NCI-H1105 (cell line): ENCODE measurements around the gene MIOX.

ENCODE experiments used
- DNase-seq: peaks from one replicate; lab custom pipeline; 2025; lab: John Stamatoyannopoulos, UW

The MIOX gene

DNA sequence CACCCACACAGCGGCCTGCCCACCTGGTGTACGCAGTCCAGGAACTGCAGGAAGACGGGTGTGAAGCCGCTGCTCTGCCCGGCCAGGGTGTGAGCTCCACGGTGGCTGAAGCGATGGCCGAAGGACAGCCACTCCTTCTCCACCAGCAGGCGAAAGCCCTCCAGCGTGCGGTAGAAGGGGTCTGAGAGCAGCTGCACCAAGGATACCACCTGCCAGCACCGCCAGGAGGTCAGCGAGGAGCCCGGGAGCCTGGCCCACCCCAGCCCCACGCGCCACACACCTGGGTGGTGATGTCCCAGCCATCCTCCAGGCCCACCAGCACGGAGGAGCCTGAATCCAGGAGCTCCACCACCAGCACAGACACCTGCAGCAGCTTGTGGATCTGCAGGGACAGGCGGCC, 31.5 kb upstream of the MIOX start:
- DNase-seq = no peak

- DNase-seq = no peak
Measured at GRCh38 chr22:50456026-50456425, 30.6 kb upstream of the MIOX start.

GRCh38 chr22:50456466-50457234, 30.0 kb upstream of the MIOX start:
- DNase-seq = no peak

DNA sequence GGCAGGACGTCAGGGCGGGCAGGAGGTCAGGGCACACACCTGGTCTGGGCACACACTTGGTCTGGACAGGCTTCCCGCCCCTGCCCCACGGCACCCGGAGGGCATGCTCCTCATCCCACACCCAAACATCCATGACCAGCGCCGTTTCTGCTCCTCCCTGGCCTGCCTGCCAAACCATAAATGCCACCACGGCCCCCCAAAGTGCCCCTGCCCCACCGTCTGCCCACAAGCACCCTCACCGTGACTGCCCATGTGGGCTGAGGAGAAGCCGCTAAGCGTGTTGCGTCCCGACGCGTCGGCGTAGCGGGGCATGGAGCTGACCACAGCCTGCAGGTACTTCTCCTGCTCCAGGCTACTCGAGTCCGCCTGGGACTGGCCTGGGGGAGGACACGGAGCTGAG, 27.6 kb upstream of the MIOX start:
- no peak for DNase-seq

DNA sequence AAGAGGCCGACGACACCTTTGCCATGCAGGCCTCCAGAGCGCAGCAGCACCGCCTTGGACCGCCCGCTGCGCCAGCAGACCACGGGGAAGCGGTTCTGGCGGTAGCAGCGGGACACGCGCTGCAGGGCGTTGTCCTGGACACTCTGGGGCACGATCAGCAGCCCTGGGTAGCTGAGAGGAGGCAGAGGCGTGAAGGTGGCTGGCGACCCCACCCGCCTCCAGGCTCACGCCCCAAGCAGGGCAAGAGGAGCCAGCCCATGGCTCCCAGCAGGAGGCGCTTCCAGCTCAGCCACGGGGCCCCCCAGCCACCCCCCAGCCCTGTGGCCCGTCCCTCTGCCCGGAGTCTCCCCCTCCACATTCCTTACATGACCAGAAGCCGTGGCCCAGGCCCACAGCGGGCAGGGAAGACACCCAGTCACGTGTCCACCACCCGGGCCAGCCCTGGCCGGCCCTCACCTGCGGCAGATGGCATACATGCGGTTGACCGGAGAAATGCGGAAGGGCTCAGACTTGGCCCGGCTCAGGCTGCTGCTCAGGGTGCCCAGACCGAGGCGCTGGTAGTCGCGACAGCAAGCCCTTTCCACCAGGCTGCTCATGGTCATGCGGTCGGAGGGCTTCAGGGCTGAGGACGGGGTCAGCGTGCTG, 27.0 kb upstream of the MIOX start:
- no peak for DNase-seq

GRCh38 chr22:50460938-50461337, 25.7 kb upstream of the MIOX start:
- DNase-seq = no peak

- DNase-seq = no peak
Measured at GRCh38 chr22:50461536-50461935, 25.1 kb upstream of the MIOX start.

- DNase-seq = no peak
Measured at GRCh38 chr22:50461979-50462540, 24.6 kb upstream of the MIOX start.

DNA sequence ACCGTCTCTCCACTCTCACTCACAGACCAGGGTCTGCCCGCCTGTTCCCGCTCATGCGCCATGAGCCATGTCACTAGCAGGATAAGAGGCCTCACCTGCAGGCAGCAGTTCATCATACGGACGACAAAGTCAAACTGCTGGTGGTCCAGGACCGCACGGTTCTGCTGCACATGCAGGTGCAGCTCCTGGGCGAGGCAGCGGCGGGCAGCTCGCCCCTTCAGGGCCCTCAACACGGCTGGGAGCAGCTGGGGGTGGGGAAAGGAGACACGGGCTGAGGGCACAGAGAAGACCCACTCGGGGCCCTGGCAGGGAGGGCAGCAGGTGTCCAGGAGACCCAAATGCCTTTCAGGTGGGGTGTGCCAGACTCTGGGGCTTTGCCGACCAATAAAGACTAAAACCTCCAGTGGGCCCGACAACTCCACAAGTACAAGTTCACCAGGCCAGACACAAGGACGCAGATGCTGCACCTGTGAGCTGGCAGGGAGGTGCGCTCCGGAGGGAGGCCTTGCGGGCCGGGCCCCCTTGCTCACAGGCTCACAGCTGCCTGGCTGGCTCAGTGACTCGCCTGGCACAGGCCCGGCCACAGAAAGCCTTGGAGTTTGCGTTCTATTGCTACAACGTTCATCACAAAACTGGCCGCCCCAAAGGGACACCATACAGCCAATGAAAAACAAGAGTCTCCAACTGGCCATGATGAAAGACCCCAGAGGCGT, 23.3 kb upstream of the MIOX start:
- no peak for DNase-seq

GRCh38 chr22:50464451-50464850, 22.2 kb upstream of the MIOX start:
- no peak for DNase-seq

DNA sequence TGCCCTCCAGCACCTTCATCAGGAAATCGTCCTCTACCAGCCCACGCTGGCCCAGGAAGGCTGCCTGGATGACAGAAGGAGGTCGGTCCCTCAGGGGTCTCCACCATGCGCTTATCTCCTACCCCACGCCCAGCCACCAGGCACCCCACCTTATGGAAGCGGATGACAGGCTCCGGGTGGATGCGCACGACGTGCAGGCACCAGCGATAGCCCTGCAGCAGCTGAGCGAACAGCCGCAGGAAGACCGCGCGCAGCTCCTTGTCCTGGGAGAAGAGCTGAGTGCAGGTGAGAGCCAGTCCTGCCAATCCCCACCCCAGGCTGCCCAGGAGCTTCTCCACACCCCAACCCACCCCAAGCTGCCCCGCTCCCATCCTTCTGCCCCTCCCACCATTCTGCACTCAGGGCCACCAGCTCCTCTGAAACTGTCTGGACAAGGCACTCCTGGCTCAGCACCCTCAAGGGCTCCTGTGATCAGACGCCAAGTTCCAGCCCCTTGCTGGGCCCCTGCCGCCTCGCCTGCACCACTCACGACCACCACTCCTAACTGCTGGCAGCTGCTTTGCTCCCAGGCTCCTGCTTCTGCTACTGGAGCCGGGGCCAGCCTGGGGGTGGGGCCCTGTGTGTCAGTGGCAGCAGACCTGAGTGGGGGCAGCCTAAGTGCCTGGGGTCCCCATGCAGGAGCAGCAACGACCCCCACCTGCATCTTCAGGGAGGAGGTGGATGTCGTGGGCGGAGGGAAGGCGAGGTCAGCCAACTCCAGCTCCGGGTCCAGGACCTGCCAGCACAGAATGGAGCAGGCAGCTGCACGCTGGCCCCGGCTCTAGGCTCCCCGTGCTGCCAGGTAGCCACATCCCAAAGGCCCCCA, 21.4 kb upstream of the MIOX start:
- no peak for DNase-seq

DNA sequence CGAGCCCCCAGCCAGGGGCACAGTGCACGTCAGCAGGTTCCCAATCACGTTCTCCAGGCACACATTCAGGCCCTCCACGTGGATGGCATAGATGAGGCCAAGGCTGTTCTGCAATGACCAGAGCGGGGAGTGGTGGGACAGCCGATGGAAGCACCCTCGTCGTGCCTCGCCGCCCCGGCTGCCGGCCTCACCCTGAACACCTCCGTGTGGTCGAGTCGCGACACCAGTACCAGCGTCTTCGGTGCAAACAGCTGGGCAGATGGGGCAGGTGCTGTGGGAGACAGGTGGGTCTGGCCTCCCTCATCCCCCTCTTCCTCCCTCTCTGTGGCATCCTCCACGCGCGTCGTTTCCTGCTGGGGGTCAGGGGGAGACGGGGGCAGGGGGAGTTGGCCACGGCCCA, 19.3 kb upstream of the MIOX start:
- DNase-seq = no peak

- DNase-seq = no peak
Measured at GRCh38 chr22:50467773-50468440, 18.8 kb upstream of the MIOX start.

GRCh38 chr22:50468626-50469025, 18.0 kb upstream of the MIOX start:
- DNase-seq = no peak

DNA sequence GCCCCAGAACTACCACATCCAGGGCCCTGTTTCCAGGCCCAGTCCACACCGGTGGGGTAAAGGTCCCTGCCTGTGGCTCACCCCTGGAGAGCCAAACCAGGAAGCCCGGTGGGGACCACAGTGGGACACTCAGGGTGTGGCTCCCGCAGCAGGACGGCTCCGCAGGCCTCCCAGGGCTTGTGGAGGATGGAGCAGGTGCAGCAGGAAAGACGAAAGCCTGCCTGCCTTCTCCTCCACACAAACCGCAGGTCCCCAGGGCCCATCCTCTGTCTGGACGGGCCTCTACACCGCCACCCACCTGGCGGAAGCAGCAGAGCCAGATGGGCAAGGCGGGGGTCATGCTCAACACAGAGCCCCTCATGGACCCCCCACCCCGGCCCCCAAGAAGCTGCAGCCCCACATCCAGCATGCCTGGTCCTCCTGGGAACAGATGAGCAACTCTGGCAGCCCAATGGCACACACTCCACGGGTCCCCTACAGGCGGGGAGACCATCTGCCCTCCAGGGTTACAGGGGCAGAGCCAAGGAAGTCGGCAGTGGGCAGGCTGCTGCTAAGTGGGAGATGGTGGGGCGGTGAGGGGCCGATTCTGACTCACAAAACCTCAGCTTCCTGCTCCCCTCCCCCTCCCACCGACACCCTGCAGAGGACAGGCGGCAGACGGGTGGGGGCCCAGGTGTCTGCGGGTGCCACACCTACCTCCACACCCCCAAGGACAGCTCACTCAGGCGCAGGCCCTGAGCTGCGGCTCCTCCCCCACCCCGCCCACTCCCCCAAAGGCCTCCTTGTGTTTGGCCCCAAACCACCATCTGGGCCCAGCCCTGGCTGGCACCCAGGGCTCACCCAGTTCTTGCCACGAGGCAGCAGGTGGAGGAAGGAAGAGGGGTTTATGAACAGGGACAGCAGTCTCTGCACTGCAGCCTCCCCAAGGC, 17.0 kb upstream of the MIOX start:
- no peak for DNase-seq

GRCh38 chr22:50470491-50470890, 16.2 kb upstream of the MIOX start:
- DNase-seq = no peak

GRCh38 chr22:50471197-50471847, 15.3 kb upstream of the MIOX start:
- DNase-seq = no peak

DNA sequence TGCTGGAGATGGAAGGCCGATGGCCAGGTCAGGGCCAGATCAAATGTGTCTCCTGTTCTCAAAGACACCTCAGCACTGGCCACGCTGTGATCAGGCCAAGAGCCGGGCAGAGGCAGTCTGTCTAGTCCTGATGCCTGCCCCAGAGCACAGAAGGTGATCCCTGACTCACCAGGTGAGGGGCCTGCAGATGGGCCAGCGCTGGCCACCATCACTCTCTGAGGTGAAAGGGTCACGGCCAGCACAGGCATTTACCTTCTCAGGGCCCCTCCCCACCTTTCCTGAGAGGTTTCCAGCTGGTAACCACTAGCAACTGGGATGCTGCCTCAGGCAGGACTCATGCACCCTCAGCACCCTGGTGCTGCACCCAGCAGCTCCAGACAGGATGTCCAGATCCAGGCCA, 14.7 kb upstream of the MIOX start:
- no peak for DNase-seq

DNA sequence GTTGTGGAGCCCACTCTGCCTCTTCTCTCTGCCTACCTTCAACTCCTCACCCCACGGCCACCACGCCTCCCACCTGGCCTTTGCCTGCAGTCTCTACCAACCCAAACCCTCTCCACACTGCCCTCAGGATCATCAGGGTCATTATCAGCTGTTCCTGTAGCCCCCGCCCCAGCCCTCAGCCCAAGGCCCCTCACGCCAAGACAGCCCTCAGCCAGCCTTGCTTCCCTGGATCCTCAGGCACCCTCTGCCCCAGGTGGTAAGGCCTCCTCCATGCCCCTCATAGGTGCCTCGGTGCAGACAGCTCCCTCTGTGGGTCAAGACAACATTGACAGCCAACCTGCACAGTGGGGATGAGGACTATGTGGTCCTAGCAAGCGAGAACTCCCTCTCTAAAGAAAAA, 13.6 kb upstream of the MIOX start:
- DNase-seq = no peak
